GM12875 (cell line): ENCODE results near the gene ZFP3.
"Not testable (repeated sequence)": the region's sequence is repeated elsewhere in the genome, so short reads cannot be mapped to it uniquely, and the experiment has no call there.

Experiments
- H3K4me3 ChIP-seq: one replicate; pipeline ENCODE4 v1.5.1; 2011; ENCODE audit warnings: low read depth, low read length, control low read depth
- CTCF ChIP-seq: IDR thresholded peaks from 2 replicates; pipeline ENCODE4 v1.5.1; 2011; ENCODE audit warnings: low read depth, mild to moderate bottlenecking, control low read depth, inconsistent platforms, low read length, moderate library complexity, borderline replicate concordance; ENCODE audit not compliant: insufficient read depth

Gene ZFP3

GRCh38 chr17:5078106-5079028 lies at the start of gene ZFP3:
Gene ZFP3, plus strand, starts transcription at chr17:5078467. Its CDS starts 13,038 bp downstream, at chr17:5091505.
- peak; percentile 36; the same call in 1 of the 2 replicates for TF ChIP-seq CTCF
- H3K4me3 ChIP-seq, result peak within 1 kb of the TSS; percentile 78

- not testable (repeated sequence) for H3K4me3 ChIP-seq
These were observed 48.1 kb upstream of the ZFP3 start for GRCh38 chr17:5030168-5030567.

GRCh38 chr17:5031365-5032082 lies 46.7 kb upstream of the ZFP3 start:
- peak; percentile 82 for TF ChIP-seq CTCF
- H3K4me3 ChIP-seq, result peak overlapping the region; percentile 28

- no peak overlapping the region for H3K4me3 ChIP-seq
- TF ChIP-seq CTCF, result no peak
These were observed 45.4 kb upstream of the ZFP3 start for GRCh38 chr17:5032865-5033264.

GRCh38 chr17:5033352-5034015 lies 44.8 kb upstream of the ZFP3 start:
- TF ChIP-seq CTCF, result 0 out of 2 replicates have a peak, but pooled peaks have one; percentile 1
- no peak overlapping the region for H3K4me3 ChIP-seq

GRCh38 chr17:5034063-5034462 lies 44.2 kb upstream of the ZFP3 start:
- no peak overlapping the region for H3K4me3 ChIP-seq
- no peak for TF ChIP-seq CTCF

- no peak for TF ChIP-seq CTCF
- no peak overlapping the region for H3K4me3 ChIP-seq
These were observed 43.6 kb upstream of the ZFP3 start for GRCh38 chr17:5034651-5035050.
